B cell (primary cell): Measurements from ENCODE around the gene N4BP2L2. TPM values are rescaled to one million over a fixed set of nuclear protein-coding genes. Genes with fewer than 3 reads are reported as not detected.

ENCODE experiments used
- ATAC-seq: fragments of 200-7000 bp; cut with Tn5 transposase; one replicate; pipeline ENCODE4 v1.10.0; 2021; ENCODE audit warnings: low read depth, mild to moderate bottlenecking, moderate number of reproducible peaks, moderate library complexity
- CTCF ChIA-PET: fragments of 350-600 bp; sonication (Branson Sonifier 250); formaldehyde crosslinking; loops from one replicate; lab custom pipeline; 2021; ENCODE audit warnings: antibody characterized with exemption, inconsistent platforms; lab: Charles Lee
- POLR2A ChIA-PET: fragments of 350-600 bp; sonication (Branson Sonifier 250); formaldehyde crosslinking; loops from one replicate; lab custom pipeline; 2021; ENCODE audit warnings: antibody characterized with exemption; lab: Charles Lee
- DNase-seq: peaks from one replicate; pipeline ENCODE4 v3.0.0; 2013
- H2AFZ ChIP-seq: 2 replicates; pipeline ENCODE4 v1.6.1; 2012; ENCODE audit warnings: mild to moderate bottlenecking, low read depth, low read length; ENCODE audit not compliant: insufficient read depth, poor library complexity, severe bottlenecking
- H3K27ac ChIP-seq, 2 donors: 1 replicate in 1 of 2; 2 replicates in 1 of 2; pipeline ENCODE4 v1.5.1; 2012 to 2013; ENCODE audit warnings: low read length in 2 of 2, mild to moderate bottlenecking in 2 of 2, moderate library complexity in 1 of 2
- H3K27me3 ChIP-seq, 4 experiments: fragments of 200-600 bp in 1 of 4; sonication (generic) in 1 of 4; replicated peaks in 1 of 4; 1 replicate in 2 of 4; 2 replicates in 2 of 4; pipeline versions ENCODE4 v1.6.1 to v1.7.0; 2013 to 2016; ENCODE audit warnings: low read length in 3 of 4, mild to moderate bottlenecking in 2 of 4, mixed read lengths in 1 of 4, moderate library complexity in 1 of 4; ENCODE audit not compliant: insufficient read depth in 4 of 4, control insufficient read depth in 3 of 4; ENCODE audit errors: control extremely low read depth in 1 of 4
- H3K36me3 ChIP-seq, 2 experiments: replicated peaks in 1 of 2; 1 replicate in 1 of 2; 2 replicates in 1 of 2; pipeline versions ENCODE4 v1.6.1 to v1.7.1; 2013; ENCODE audit warnings: low read length in 1 of 2; ENCODE audit not compliant: insufficient read depth in 2 of 2, control insufficient read depth in 1 of 2; ENCODE audit errors: control extremely low read depth in 1 of 2, extremely low read depth in 1 of 2
- H3K4me1 ChIP-seq, 2 donors: fragments of 200-600 bp in 1 of 2; sonication (generic) in 1 of 2; 1 replicate in 1 of 2; 2 replicates in 1 of 2; pipeline versions ENCODE4 v1.5.1 to v1.6.1; 2013 to 2017; ENCODE audit warnings: low read length in 2 of 2; ENCODE audit not compliant: control insufficient read depth in 2 of 2, insufficient read depth in 2 of 2
- H3K4me2 ChIP-seq: replicated peaks from 2 replicates; pipeline ENCODE3; 2012; ENCODE audit warnings: mild to moderate bottlenecking, low read depth, low read length; ENCODE audit not compliant: poor library complexity, severe bottlenecking
- H3K4me3 ChIP-seq, 5 experiments: fragments of 200-600 bp in 1 of 5; sonication (generic) in 1 of 5; 1 replicate in 3 of 5; 2 replicates in 2 of 5; pipeline versions ENCODE4 v1.5.1 to v1.7.0; 2011 to 2016; ENCODE audit warnings: low read length in 4 of 5, mild to moderate bottlenecking in 4 of 5, low read depth in 2 of 5, control low read depth in 1 of 5, moderate library complexity in 1 of 5; ENCODE audit not compliant: insufficient read depth in 1 of 5; ENCODE audit errors: control extremely low read depth in 1 of 5, extremely low read depth in 1 of 5
- H3K79me2 ChIP-seq: fragments of 200-600 bp; sonication (generic); one replicate; pipeline ENCODE4 v1.6.0; 2016; ENCODE audit warnings: low read length; ENCODE audit not compliant: control insufficient read depth, insufficient read depth
- H3K9ac ChIP-seq: fragments of 200-600 bp; sonication (generic); 2 replicates; pipeline ENCODE4 v1.6.1; 2017; ENCODE audit warnings: mild to moderate bottlenecking, low read length, moderate library complexity
- H3K9me3 ChIP-seq, 3 donors: one replicate each; pipeline versions ENCODE4 v1.6.1 to v1.7.1; 2013; ENCODE audit warnings: low read length in 2 of 3; ENCODE audit not compliant: control insufficient read depth in 2 of 3, insufficient read depth in 1 of 3; ENCODE audit errors: control extremely low read depth in 1 of 3
- H4K20me1 ChIP-seq: 2 replicates; pipeline ENCODE4 v1.6.0; 2012; ENCODE audit warnings: mild to moderate bottlenecking, low read length; ENCODE audit not compliant: insufficient read depth, control insufficient read depth, poor library complexity, severe bottlenecking
- H3K27ac Mint-ChIP-seq: one replicate; pipeline ENCODE4 v1.8.0; 2021; ENCODE audit warnings: mixed read lengths
- H3K27me3 Mint-ChIP-seq: one replicate; pipeline ENCODE4 v1.8.0; 2021; ENCODE audit warnings: mixed read lengths
- H3K4me1 Mint-ChIP-seq: one replicate; pipeline ENCODE4 v1.8.0; 2021; ENCODE audit warnings: mixed read lengths
- H3K4me3 Mint-ChIP-seq: one replicate; pipeline ENCODE4 v1.8.0; 2021; ENCODE audit warnings: mixed read lengths
- H3K9me3 Mint-ChIP-seq: one replicate; pipeline ENCODE4 v1.8.0; 2022; ENCODE audit warnings: mixed read lengths; ENCODE audit not compliant: insufficient read depth
- CTCF ChIP-seq: fragments of 200-600 bp; IDR thresholded peaks from one replicate; pipeline ENCODE4 v1.8.0; 2022; ENCODE audit warnings: antibody characterized with exemption, mild to moderate bottlenecking
- EZH2 ChIP-seq: IDR thresholded peaks from 2 replicates; pipeline ENCODE4 v1.6.1; 2012; ENCODE audit warnings: borderline replicate concordance, low read depth, mild to moderate bottlenecking, moderate library complexity, low read length; ENCODE audit not compliant: insufficient read depth, poor library complexity, severe bottlenecking
- WGBS: methylation state at CpG from one replicate; pipeline ENCODE4 v1.1.5; 2013; ENCODE audit warnings: missing lambda C conversion rate; ENCODE audit not compliant: insufficient coverage; 5-methylcytosine and 5-hydroxymethylcytosine counted together
- intact Hi-C: fragments of 100-400 bp; cut with micrococcal nuclease; formaldehyde crosslinking; loops from one replicate; pipeline ENCODE4 v1.10.0; 2022
- polyA plus RNA-seq: library from polyadenylated mRNA; depleted of rRNA; stranded (reverse); fragments of >200 nt; gene quantifications from 2 replicates; pipeline ENCODE4 v1.2.3, GENCODE V29; 2012
- total RNA-seq, 2 donors: library from RNA; stranded (reverse); fragments of 120-200 nt in 1 of 2; gene quantifications; 1 replicate in 1 of 2; 2 replicates in 1 of 2; pipeline versions ENCODE4 v1.2.3 to v1.2.4, GENCODE V29; 2013 to 2022

N4BP2L2 gene
- total and polyA plus RNA-seq, 2 donors (not counting 1 experiment from before 2014, with no cell fraction given), result 63.9 to 239 TPM

DNA sequence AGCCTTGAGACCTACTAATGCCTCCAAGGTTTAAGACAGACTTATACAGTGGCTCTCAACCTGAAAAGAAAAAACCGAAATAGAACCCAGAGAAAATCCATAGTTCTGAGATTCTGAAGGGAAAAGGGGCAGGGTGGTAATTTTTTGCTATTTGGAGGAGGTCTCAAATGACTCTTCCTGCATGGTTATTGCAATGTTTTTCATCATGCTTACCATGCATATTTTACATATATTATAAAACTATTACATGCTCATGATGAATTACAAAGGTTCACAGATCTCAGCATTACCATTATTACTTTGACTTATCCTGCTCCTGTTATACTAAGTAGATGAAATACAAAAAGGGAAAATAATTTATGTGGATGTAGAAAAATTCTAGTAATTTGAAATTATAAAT lies 47.6 kb downstream of the N4BP2L2 start:
- H3K4me3 ChIP-seq, result no peak overlapping the region
- POLR2A ChIA-PET, result no interaction called here
- H3K9me3 Mint-ChIP-seq, result no peaks in the 10 kb centered on the region
- DNase-seq, result no peak
- no peaks in the 10 kb centered on the region for H3K4me1 Mint-ChIP-seq
- no peaks in the 10 kb centered on the region for H3K27me3 ChIP-seq
- H3K36me3 ChIP-seq, result no peaks in the 10 kb centered on the region
- H3K4me1 ChIP-seq, result no peaks in the 10 kb centered on the region
- no peak overlapping the region for H3K4me2 ChIP-seq
- ATAC-seq, result no peak
- H3K4me3 Mint-ChIP-seq, result no peak overlapping the region
- no peak overlapping the region for H3K9ac ChIP-seq
- CTCF ChIA-PET, result no interaction called here
- no peaks in the 10 kb centered on the region for H4K20me1 ChIP-seq
- intact Hi-C loops, result no loop called here
- H3K27ac Mint-ChIP-seq, result no peak overlapping the region
- H3K9me3 ChIP-seq, result no peaks in the 10 kb centered on the region
- no peak for TF ChIP-seq CTCF
- TF ChIP-seq EZH2, result no peak
- no CpG with 5 or more reads among the region's 1 CpG for WGBS
- H2AFZ ChIP-seq, result no peak overlapping the region
- no peaks in the 10 kb centered on the region for H3K27me3 Mint-ChIP-seq
- H3K27ac ChIP-seq, result no peak overlapping the region
- no peaks in the 10 kb centered on the region for H3K79me2 ChIP-seq

DNA sequence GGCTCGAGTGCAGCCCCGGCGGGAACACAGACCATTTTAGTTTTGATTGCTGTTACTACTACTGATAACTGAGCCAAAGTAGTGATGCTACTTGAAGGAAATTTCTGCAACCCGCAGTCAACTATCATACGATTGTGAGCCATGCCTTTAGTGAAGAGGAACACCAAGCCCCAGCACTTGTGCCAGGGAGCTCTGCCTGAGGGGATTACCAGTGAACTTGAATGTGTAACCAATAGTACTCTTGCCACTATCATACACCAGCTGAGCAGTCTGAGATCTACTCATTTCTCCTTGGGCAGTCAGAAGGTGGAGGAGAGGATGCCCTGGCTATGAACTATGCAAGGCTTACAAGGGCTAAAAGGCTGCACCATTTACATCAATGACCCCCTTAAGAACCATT lies 61.7 kb downstream of the N4BP2L2 start:
- Mint-ChIP-seq H3K9me3 (no peaks in the 10 kb centered on the region), H3K4me3 (no peak overlapping the region), H3K27me3 (no peaks in the 10 kb centered on the region), H3K4me1 (no peaks in the 10 kb centered on the region), H3K27ac (no peak overlapping the region)
- H3K4me1 ChIP-seq, result no peaks in the 10 kb centered on the region
- CTCF ChIA-PET, result no interaction called here
- peaks cover 0 to 2% of the 10 kb centered on the region in 2 experiments for H3K36me3 ChIP-seq
- H3K4me2 ChIP-seq, result no peak overlapping the region
- TF ChIP-seq CTCF (no peak), EZH2 (no peak)
- H3K4me3 ChIP-seq, result no peak overlapping the region
- H4K20me1 ChIP-seq, result no peaks in the 10 kb centered on the region
- H3K27ac ChIP-seq, result no peak overlapping the region
- H3K79me2 ChIP-seq, result no peaks in the 10 kb centered on the region
- ATAC-seq (no peak), DNase-seq (no peak)
- H3K9ac ChIP-seq, result no peak overlapping the region
- intact Hi-C loops, result no loop called here
- POLR2A ChIA-PET, result no interaction called here
- H3K9me3 ChIP-seq, result no peaks in the 10 kb centered on the region
- WGBS, result 97% methylated on average over 3 of the region's 5 CpGs
- H2AFZ ChIP-seq, result no peak overlapping the region
- H3K27me3 ChIP-seq, result no peaks in the 10 kb centered on the region
